HPDE6-E6E7 (cell line): ENCODE data around the gene VTN.
"Not testable (repeated sequence)": the region's sequence is repeated elsewhere in the genome, so short reads cannot be mapped to it uniquely, and the experiment has no call there.

Source experiments
- DNase-seq: peaks from one replicate; pipeline ENCODE4 v3.0.0; 2011; ENCODE audit warnings: missing footprints; ENCODE audit errors: extremely low spot score

VTN gene

DNA sequence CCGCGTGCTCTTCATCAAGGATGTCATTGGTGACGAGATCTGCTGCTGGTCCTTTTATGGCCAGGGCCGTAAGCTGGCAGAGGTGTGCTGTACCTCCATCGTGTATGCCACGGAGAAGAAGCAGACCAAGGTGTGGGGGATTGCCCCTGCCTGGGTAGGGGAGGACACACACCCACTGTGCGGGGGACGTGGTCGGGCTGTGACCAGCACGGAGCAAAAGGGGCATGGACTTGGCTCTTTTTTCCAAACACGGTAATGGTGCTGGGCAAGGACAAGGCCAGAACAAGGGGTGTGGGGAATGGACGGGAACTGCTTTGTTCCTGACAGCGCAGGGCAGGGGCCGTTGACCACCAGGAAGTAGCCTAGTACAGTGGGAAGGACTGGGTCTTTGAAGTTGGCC, 27.8 kb downstream of the VTN start:
- no peak for DNase-seq

DNA sequence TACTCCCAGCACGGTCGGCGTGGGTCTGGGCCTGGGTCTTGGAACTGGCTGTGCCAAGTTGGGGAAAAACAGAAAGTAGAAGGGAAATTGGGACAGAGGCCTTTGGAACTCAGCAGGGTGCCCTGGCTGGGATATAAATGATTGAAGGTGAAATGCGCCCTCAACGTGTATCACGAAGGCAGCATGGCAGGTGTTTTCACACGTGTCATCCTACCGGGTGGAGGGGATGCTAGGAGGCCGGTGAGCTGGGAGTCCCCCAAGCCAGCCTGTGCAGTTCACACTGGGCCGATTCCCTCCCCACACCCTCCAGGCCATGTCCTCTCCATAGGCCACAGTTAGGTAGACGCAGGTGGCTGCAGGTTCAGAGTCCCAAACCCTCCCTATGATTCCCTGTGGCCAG, 28.6 kb downstream of the VTN start:
- no peak for DNase-seq

DNA sequence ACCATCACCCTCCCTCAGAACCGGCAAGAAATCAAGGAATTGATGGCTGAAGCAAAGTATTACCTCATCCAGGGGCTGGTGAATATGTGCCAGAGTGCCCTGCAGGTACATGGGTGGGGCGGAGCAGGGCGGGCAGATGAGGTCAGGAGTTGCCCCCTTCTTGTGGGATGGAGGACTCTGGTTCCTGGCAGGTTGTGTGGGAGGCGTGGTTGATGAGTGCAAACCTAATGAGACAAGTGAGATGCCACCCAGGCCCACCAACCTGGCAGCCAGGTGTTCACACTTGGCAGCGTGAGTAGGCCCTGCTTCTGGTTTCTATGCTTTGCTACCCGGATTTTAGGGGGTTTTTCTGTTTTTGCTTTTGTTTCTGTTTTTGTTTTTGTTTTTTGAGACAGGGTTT, 29.7 kb downstream of the VTN start:
- no peak for DNase-seq

DNA sequence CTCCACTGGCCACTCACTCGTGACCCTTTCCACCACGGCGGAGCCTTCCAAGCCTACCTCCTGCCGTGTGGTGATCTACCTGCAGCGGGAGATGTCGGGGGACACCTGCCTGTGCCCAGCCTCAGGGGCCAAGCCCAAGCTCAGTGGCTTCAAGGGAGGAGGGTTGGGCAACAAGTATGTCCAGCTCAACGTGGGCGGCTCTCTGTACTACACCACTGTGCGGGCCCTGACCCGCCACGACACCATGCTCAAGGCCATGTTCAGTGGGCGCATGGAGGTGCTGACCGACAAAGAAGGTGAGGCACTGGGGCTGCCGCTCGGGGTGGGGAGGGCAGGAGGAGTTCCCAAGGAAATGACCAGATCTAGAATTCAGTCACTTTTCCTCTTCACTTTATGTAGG, 30.7 kb downstream of the VTN start:
- DNase-seq, result no peak

DNA sequence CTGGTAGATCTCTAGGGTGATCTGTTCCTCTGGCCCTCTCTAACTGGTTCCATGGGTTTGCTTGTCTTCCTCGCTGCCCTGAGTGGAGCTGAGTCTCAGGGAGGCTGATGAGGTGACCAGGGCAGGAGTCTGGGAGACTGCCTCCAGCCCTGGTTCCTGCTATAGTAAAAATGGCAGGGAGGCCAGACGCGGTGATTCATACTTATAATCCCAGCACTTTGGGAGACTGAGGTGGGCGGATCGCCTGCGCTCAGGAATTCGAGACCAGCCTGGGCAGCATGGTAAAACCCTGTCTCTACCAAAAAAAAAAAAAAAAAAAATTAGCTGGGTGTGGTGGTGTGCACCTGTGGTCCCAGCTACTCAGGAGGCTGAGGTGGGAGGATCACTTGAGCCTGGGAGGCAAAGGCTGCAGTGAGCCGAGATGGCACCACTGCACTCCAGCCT, 31.3 kb downstream of the VTN start:
- DNase-seq, result not testable (repeated sequence)

DNA sequence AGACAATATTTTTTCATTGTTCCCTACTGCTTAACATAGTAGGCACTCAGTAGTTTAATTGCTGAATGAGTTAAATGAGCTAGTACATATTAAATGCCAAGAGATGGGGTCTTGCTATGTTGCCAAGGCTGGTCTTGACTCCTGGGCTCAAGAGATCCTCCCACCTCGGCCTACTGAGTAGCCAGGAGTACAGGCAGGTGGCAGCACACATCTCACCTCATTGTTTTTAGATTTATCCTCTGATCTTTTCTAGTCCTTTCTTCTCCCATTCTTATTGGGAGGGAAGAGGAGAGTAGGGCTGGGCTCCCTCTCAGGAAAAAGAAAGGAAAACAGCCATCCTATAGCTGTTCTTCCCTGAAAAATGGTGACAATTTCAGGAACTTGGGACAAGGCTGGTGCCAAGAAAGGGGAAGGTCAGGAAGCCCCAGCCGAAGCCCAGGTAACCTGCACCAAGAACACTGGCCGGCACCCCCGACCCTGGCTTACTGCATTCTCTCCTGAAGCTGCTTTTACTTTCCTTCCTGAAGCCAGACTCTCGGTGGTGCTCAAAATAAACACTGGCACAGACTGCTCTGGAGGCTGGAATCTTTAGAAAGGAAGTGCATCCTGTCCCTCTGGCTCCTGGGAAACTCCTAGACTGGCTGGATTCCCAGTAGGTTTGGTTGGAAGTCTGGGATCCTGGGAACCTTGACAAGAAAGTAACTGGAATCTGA, 31.9 kb downstream of the VTN start:
- DNase-seq, result no peak

DNA sequence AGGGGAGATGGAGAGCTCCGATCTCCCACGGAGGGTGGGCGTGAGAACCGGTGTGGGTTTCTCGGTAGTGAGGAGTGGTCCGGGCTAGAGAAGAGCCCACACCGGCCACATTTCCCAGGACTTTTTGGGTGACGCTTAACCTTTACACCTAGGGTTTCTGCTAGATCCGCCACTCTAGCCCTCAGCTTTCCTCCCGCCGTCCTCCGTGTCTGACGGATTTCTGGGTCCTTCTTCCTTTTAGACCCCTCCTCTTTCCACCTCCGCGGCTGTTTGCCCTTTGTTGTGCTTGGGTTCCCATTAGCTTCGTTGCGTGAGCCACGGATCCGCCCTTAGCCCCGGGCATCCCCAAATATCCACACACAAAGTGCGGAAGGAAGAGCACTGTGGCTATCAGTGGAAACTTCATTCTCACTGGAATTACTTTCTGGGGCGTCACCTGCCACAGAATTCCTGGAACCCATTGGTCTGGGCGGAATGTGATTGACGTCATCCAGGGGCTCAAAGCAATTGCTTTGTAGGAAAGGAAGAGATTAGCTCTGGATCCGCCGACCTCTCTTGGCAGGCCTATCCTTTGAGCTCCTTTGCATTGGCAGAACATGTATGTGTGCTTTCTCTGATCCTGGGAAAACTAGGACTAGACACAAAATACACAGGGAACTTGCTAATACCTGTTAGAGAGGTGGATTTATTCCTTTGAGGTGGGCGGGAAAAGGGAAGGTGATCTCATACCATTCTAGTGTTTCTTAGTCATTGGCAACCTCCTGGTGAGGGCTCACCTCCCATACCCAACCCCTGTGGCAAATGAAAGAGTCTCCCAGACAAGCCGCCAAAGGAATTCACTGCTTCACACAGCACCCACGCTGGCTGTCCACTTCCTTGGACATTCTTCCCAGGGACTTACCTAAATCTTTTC, 33.9 kb downstream of the VTN start:
- peak; percentile 77 for DNase-seq

DNA sequence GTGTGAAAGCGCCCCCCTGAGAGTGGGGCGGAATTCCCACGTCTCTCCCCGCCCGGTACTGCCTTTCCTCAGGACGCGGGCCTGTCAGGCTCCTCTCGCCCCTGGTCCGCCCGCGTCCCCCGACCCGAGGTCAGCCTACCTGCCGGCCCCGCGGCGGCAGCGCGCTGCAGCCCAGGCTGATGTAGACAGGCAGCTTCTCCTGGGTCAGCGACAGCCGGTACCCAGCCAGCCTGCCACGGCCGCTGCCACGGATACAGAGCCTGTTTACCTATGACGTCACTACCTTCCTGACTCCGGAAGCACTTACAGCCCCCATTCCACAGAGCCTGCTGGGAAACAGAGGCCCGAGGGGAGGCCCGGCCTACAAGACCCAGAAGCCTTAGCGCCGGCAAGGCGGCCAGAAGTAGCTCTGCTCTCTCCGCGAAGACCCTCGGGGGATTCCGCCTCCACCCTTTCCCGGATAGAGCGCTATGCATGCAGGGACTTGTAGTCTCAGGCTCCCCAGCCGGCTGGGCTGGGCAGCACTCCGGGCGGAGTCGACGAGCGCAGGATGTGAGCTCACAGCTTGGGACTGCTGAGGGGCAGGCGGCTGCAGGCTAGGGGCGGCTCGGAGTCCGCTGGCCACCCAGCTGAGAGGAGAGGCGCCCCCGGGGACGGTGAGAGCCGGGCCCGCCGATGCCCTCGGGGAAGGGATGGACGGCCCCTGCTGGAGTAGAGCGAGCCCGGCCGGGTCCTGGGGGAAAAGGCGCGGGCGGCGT, 34.7 kb downstream of the VTN start, which contains the start of the genes IFT20 and TNFAIP1:
IFT20 (minus strand) TSS at position 272 of the 758 bp plus-strand sequence. CDS start 3,487 bp downstream, outside the sequence.
TNFAIP1 (plus strand) TSS at position 561 of the 758 bp plus-strand sequence. CDS start 3,761 bp downstream, outside the sequence.
- peak; percentile 94 for DNase-seq

DNA sequence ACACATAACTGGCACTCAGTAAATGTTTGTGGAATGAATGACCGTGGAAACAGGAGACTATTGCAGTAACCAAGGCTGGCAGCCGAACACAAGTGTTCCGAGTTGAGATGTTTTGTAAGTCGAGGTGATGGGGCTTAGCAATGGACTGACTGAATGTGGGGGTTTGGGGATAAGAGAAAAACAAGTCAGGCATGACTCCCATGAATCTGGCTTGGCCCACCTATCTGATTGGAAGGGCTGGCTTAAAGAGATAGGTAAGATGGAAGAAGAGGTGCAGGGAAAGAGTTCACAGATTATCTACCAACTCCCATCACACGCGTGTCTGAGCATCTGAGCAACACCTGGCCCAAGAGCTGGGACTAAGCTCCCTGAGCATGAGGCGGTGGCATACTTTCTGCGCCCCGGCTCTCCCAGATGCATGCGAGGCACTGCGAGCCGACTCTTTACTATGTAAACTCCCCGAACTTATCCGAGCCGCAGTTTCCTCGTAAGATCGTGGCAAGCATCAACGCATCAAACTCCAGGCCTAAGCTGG, 35.4 kb downstream of the VTN start:
- no peak for DNase-seq

DNA sequence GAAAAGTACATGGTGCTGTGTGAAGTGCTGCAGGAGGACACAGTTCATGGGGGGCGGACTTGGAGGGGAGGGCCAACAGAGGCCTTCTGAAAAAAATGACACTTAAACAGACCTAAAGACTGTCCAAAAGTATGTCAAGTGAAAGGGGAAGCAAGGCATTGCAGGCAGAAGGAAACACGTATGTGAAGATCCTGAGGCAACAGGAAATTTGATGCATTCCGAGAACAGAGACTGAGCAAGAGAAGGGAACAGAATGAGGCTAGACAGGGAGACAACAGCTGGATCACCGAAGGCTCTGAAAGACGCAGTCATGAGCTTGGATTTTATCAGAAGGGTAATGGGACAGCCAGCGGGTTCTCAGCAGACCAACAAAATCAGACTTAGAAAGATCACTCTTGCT, 35.9 kb downstream of the VTN start:
- DNase-seq, result no peak

DNA sequence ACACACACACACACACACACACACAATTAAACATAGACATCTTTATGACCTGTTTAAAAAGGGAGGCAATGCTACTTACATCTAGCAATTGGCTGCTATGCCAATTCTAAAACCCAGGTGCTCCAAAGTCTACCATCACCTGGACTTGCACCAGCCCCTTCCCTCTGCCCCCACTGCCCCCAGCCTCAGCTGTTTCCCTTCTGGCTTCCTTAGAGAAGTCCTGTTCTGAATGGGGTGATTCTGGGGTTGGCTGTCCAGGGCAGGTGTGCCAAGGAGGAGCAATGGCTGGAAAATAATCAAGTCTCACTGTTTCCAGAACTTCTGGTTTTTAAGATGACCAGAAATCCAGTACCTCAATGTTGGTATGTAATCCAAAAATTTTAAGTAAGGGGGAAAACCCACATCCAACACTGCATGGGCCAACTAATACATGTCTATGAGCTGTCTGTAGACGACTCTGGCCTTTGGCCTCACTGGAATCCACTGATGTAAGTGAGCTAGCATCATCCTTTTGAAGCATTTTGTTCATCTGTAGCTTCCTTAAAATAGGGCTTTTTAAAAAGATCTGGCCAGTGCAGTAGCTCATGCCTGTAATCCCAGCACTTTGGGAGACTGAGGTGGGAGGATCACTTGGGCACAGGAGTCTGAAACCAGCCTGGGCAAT, 36.9 kb downstream of the VTN start:
- no peak for DNase-seq

DNA sequence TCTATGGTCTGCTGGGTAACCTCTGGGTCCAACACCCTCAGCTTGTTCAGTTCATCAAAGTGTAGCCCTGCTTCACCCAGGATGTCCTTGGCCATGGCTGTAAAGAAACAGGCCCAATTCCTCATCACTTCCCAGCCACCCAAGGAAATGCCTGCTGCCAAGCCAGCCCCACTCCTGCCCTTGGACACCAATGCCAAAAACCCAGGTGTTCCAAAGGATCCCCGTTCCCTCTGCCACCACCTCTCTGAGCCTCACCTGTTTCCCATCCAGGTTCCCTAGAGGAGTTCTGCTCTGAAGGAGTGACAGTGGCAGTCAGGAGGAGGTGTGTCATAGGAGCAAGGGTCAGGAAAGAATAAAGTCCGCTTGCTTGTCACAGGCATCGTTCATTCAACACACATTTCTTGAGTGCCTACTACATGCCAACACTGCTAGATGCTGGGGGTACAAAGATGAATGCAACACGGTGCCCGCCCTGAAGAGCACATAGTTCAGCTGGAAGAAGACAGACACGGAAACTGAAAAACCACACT, 38.2 kb downstream of the VTN start:
- DNase-seq, result no peak

DNA sequence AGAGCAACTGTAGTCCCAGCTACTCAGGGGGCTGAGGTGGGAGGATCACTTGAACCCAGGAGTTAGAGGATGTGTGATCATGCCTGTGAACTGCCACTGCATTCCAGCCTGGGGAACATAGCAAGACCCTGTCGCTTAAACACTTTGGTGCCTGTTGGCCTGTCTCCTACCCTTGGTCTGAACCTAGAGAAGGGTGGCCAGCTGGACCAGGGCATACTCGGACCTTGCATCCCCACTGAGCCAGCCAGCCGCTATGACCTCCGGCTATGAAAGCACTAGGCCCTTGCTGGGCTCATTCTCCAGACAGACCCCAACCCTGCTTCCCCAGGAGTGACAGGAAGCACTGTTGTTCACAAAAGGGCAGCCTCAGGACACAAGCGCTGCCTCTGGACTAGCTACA, 39.4 kb downstream of the VTN start:
- DNase-seq, result no peak

DNA sequence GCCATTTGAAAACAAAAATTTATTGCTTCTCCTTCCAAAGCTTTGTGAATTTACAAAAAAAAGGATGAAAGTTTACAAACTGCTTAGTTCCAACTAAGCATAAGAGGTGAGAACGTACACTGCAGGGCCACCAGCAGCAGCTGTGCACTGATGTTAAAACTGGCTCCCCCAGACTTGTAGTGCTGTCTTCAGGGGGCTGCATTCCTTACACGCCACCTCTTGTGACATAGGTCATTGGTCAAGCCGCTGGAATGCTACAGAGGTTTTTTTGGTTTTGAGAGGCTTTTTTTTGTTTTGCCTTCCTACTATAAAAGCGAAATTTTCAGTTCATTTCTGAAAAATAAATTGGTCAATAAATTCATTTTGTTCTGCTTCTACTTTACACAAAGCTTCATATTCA, 41.8 kb downstream of the VTN start:
- no peak for DNase-seq

DNA sequence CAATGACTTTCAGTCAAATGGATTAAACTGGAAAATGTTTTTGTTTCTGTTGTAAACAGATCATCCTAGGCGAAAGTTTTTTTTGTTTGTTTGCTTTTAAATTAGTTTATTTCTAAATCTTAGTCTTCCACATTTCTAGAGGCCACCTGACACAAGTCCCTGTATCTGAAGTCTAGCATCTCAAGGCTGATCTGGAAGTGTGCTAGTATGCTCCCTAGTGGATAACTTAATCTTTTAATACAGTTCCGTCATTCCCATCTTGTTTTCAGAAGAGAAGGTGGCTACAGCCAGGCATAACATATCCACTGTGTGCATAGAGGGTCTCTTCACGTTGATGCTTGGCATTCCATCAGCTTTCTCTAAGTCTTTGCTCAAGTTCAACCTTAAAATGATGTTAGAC, 42.4 kb downstream of the VTN start:
- no peak for DNase-seq

DNA sequence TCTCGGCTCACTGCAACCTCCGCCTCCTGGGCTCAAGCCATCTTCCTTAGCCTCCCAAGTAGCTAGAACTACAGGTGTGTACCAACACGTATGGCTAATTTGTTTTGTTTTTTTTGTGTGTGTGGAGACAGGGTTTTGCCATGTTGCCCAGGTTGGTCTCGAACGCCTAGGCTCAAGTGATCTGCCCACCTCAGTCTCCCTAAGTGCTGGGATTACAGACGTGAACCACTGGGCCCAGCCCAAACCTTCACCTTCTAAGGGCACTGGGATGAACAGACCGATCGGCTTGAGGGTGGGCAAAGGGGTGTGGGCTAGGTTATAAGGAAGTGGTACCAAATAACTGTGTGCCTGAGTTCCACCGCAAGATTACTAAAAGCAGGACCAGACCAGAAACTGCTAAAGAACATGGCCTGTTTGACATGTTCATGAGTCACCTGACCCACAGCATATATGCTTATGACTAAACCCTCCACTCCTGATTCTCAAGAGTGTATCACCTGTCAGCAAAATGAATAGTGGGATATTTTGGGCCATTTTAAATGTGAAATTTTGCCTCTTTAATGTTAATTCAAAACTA, 43.0 kb downstream of the VTN start:
- no peak for DNase-seq

DNA sequence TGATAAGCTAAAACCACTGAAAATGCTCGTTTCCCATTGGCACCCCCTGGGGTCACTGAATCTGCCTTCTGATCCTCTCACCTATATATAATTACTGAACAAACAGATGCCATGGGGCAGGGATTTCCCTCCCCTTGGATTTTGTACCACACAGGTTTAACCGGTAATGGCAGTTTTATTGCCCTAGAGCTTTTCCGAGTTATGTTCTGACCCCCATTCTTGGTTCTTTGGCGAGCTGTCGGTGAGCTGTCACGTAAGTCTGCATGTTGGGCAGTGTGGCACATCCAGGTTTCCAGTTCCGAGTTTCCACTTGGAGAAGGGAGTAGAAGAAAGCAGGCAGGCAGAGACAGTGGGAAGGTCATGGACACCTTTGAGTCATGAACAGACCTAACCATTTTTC, 44.0 kb downstream of the VTN start:
- no peak for DNase-seq

DNA sequence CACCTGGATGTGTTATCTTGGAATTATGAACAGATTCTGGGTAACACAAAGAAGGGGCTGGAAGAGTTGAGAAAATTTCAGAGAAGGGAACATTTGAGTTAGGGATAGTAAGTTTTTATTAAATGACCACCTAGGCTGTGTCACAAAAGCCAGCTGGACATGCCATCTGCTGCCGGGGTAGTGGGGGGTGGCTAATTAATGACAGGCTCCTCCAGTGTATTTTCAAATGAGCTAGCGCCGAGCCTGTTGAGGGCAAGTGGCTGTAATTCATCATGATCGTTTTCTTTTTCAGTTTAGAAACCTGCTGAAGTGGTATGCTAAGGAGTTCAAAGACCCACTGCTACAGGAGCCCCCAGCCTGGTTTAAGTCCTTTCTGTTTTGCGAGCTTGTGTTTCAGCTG, 44.9 kb downstream of the VTN start:
- DNase-seq, result no peak

DNA sequence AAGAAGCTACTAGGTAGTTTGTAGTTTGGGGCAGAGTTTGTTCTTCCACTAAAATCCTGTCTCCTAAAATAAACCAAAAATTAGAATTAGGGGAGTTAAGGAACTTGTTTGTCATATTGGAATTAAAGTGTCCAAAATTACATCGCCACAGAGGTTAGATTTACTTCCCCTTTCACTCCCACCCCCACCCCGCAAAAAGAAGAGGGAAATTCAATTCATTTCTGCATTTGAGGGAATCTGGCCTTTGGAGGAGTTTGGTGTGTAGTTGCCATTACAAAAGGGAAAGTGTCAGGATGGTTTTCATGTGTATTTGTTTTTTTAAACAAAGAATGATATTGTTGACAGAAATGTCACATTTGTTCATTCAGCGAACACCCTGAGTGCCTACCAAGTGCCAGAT, 45.3 kb downstream of the VTN start:
- DNase-seq, result no peak

DNA sequence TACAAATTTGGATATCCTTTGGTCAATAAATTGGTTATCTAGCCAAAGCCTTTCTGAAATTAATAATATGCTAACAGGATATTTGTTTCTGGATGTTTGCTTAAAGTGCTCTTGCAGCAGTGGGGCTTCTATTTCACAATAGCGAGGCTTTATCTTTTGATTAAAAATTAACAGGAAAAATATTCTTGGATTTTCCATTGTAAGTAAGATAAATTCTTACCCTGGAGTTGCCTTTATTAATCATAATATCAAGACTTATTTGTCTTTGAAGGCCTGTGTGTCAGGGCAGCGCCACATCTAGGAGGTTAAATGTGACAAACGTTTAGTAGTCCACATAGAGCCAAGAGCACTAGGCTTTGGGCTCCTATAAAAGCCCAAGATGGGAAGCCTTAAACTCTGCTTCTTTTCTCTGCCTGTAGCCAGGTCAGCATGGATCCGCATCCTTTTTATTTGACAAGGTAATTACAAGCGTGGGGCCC, 45.8 kb downstream of the VTN start:
- no peak for DNase-seq
